NCI-H2029 (cell line): ENCODE measurements around the gene ARID1B.

Source experiments
- DNase-seq: peaks from one replicate; lab custom pipeline; 2025; lab: John Stamatoyannopoulos, UW

ARID1B gene

GRCh38 chr6:157159348-157159747 lies 382.2 kb downstream of the ARID1B start:
- no peak for DNase-seq

GRCh38 chr6:157161912-157162311 lies 384.7 kb downstream of the ARID1B start:
- DNase-seq: no peak

GRCh38 chr6:157162766-157163433 lies 385.7 kb downstream of the ARID1B start:
- DNase-seq: no peak

- no peak for DNase-seq
These were observed 386.4 kb downstream of the ARID1B start for GRCh38 chr6:157163434-157164159.

- DNase-seq: no peak
These were observed 387.8 kb downstream of the ARID1B start for GRCh38 chr6:157164972-157165371.

GRCh38 chr6:157166784-157167183 lies 389.6 kb downstream of the ARID1B start:
- DNase-seq: no peak

- no peak for DNase-seq
These were observed 390.7 kb downstream of the ARID1B start for GRCh38 chr6:157167837-157168236.

- no peak for DNase-seq
These were observed 391.3 kb downstream of the ARID1B start for GRCh38 chr6:157168471-157168870.

GRCh38 chr6:157169226-157169625 lies 392.0 kb downstream of the ARID1B start:
- DNase-seq: no peak

GRCh38 chr6:157169656-157170055 lies 392.5 kb downstream of the ARID1B start:
- no peak for DNase-seq

- DNase-seq: no peak
These were observed 393.4 kb downstream of the ARID1B start for GRCh38 chr6:157170535-157170934.

GRCh38 chr6:157171801-157172200 lies 394.6 kb downstream of the ARID1B start:
- DNase-seq: no peak

GRCh38 chr6:157172231-157172701 lies 395.1 kb downstream of the ARID1B start:
- DNase-seq: no peak

- no peak for DNase-seq
These were observed 395.8 kb downstream of the ARID1B start for GRCh38 chr6:157172830-157173536.

GRCh38 chr6:157173776-157174175 lies 396.6 kb downstream of the ARID1B start:
- no peak for DNase-seq

- DNase-seq: no peak
These were observed 397.6 kb downstream of the ARID1B start for GRCh38 chr6:157174731-157175130.

- no peak for DNase-seq
These were observed 400.7 kb downstream of the ARID1B start for GRCh38 chr6:157177731-157178336.

GRCh38 chr6:157181649-157182048 lies 404.5 kb downstream of the ARID1B start:
- DNase-seq: no peak

GRCh38 chr6:157182503-157183264 lies 405.5 kb downstream of the ARID1B start:
- DNase-seq: no peak

GRCh38 chr6:157184202-157185015 lies 407.2 kb downstream of the ARID1B start:
- DNase-seq: peak; percentile 60

GRCh38 chr6:157185171-157185570 lies 408.0 kb downstream of the ARID1B start:
- no peak for DNase-seq
